ENCODE data around the gene PDE6B.

PDE6B gene

DNA sequence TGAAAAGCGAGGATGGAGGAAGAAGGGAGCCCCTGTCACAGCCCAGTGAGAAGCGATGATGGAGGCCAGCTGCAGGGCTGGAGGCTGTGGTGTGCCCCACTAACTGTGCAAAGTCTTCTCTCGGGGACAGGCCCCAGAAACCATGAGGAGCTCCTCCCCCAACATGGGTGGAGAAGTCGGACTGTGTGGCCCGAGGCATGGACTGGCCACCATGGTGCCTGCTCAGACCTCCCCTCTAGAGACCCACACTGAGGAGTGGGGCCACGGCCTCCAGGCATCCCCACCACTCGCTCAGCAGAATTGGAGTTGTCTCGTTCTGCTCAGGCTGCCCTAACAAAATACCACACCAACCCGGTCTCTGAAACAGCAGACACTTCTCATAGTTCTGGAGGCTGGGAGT is 12.2 kb upstream of the PDE6B start:
- no peaks in the 10 kb centered on the region for H3K36me3 ChIP-seq (ENCODE audit: insufficient read depth, low read length)
- peaks cover 28% of the 10 kb centered on the region for H3K27me3 ChIP-seq (ENCODE audit: insufficient read depth, low read length)
- no peaks in the 10 kb centered on the region for H3K79me2 ChIP-seq (ENCODE audit: control insufficient read depth, insufficient read depth, low read length, unreplicated experiment)
- H3K4me1 ChIP-seq (ENCODE audit: control insufficient read depth, insufficient read depth, low read length, unreplicated experiment), result peaks cover 7% of the 10 kb centered on the region
- no peak overlapping the region for H3K4me3 ChIP-seq (ENCODE audit: low read depth, low read length)
- H3K27ac ChIP-seq (ENCODE audit: low read depth, low read length), result no peak overlapping the region
- no peak overlapping the region for H2AFZ ChIP-seq (ENCODE audit: low read length, unreplicated experiment)

DNA sequence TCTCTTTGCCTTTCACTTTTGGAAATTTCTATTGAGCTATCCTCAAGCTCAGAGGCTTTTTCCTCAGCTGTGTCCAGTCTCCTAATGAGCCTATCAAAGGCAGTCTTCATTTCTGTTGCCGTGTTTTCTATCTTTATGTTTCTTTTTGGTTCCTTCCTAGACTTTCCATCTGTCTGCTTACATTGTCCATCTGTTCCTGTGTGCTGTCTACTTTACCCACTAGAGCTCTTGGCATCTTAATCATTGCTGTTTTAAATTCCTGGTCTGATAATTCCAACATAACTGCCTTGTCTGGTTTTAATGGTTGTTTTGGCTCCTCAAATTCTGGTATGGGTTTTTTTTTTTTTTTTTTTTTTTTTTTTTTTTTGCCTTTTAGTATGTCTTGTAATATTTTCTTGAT is 9.3 kb upstream of the PDE6B start:
- Histone ChIP-seq H3K36me3 (ENCODE audit: insufficient read depth, low read length) (no peaks in the 10 kb centered on the region), H3K27ac (ENCODE audit: low read depth, low read length) (no peak overlapping the region), H3K27me3 (ENCODE audit: insufficient read depth, low read length) (peaks cover 33% of the 10 kb centered on the region), H2AFZ (ENCODE audit: low read length, unreplicated experiment) (no peak overlapping the region), H3K4me1 (ENCODE audit: control insufficient read depth, insufficient read depth, low read length, unreplicated experiment) (no peaks in the 10 kb centered on the region), H3K4me3 (ENCODE audit: low read depth, low read length) (no peak overlapping the region), H3K79me2 (ENCODE audit: control insufficient read depth, insufficient read depth, low read length, unreplicated experiment) (no peaks in the 10 kb centered on the region)

DNA sequence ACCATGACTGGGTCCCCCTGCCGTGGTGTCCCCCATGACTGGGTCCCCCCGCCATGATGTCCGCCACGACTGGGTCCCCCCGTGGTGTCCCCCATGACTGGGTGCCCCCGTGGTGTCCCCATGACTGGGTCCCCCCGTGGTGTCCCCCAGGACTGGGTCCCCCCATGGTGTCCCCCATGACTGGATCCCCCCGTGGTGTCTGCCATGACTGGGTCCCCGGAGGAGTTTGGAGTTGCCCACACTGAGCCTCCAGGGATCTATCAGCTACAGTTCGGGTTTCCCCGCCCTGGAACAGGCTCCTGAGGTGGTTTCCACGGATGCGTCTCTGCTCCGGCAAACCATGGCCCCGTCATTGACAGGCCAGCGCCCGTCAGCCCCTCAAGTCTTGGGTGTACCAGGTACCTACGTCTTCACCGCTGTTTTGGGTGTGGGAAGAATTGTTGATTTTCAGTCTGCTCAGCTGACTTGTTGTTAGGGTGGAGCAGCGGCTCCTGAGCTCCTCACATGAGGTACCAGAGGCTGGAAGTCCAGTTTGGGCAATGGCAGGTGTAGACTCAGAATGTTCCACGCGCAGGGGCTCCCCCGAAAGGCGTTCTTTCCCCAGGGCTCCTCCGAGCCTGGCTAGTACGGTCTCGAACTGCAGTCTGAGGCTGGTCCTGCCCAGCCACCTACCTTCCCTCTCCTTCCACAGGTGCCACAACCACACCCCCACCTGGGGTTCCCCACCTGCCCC is 8.3 kb upstream of the PDE6B start:
- Histone ChIP-seq H3K27me3 (ENCODE audit: insufficient read depth, low read length) (peaks cover 29% of the 10 kb centered on the region), H3K4me1 (ENCODE audit: control insufficient read depth, insufficient read depth, low read length, unreplicated experiment) (no peaks in the 10 kb centered on the region), H3K79me2 (ENCODE audit: control insufficient read depth, insufficient read depth, low read length, unreplicated experiment) (no peaks in the 10 kb centered on the region), H3K4me3 (ENCODE audit: low read depth, low read length) (no peak overlapping the region), H3K27ac (ENCODE audit: low read depth, low read length) (no peak overlapping the region), H2AFZ (ENCODE audit: low read length, unreplicated experiment) (no peak overlapping the region), H3K36me3 (ENCODE audit: insufficient read depth, low read length) (no peaks in the 10 kb centered on the region)

DNA sequence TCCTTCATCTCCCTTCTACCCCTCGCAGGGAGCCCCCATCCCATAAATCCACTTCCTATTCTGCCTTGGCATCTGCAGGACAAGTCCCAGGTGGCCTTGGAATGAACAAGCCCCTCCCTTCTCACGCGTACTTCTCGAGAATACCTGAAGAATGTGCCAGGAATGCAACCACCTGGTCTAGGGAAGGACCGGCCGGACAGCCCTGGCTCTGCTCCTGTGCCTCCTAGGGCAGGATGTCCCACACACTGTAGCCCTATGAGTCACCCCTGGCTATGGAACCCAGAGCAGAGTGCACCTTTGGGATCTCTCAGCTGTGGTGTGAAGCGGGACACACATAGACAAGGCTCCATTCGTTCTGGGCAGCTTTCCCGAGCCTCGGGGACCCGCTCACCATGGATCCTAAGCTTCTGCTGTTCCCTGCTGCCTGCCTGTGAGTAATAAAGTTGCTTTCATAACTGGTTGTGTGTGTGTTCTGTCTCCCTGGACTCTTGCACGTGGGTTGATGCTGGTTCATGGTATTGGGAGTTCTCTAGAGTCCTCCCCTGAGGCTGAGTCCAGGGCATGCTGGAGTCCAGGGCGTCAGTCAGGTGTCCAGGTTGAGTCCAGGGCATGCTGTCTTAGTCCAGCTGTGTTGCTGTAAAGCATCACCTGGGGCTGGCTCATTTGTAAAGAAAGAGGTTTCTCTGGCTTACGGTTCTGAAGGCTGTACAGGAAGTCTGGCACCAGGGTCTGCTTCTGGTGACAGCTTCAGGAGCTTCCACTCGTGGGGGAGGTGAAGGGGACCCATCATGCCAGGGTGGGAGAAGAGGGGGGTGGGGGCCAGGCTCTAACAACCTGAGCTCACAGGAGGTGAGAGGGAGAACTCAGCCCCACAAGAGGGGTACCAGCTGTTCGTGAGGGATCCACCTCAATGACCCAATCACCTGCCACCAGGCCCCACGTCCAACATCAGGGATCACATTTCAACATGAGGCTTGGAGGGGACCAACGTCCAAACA is 7.4 kb upstream of the PDE6B start:
- no peak overlapping the region for H3K27ac ChIP-seq (ENCODE audit: low read depth, low read length)
- H3K4me3 ChIP-seq (ENCODE audit: low read depth, low read length), result no peak overlapping the region
- H2AFZ ChIP-seq (ENCODE audit: low read length, unreplicated experiment), result no peak overlapping the region
- H3K4me1 ChIP-seq (ENCODE audit: control insufficient read depth, insufficient read depth, low read length, unreplicated experiment), result no peaks in the 10 kb centered on the region
- no peaks in the 10 kb centered on the region for H3K36me3 ChIP-seq (ENCODE audit: insufficient read depth, low read length)
- H3K79me2 ChIP-seq (ENCODE audit: control insufficient read depth, insufficient read depth, low read length, unreplicated experiment), result no peaks in the 10 kb centered on the region
- peaks cover 28% of the 10 kb centered on the region for H3K27me3 ChIP-seq (ENCODE audit: insufficient read depth, low read length)

DNA sequence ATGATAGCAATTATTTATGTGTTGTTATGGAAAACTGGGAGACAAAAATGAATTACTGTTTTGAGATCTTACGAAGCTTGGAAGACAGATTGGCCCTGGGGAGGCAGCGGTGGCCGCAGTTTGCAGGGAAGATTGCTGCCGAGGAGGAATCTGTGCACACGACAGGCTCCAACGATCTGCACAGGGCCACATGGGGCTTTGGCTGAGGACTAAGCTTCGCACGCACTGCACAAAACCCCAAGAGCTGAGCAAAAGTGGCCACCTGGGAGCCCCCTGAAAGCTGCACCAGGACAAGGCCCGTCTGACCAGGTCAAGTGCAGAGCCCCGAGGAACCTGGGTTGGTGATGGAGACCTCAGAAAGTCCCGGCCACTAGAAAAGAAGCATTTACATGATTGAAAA is 5.2 kb upstream of the PDE6B start:
- Histone ChIP-seq H3K36me3 (ENCODE audit: insufficient read depth, low read length) (no peaks in the 10 kb centered on the region), H3K4me1 (ENCODE audit: control insufficient read depth, insufficient read depth, low read length, unreplicated experiment) (no peaks in the 10 kb centered on the region), H3K4me3 (ENCODE audit: low read depth, low read length) (no peak overlapping the region), H3K79me2 (ENCODE audit: control insufficient read depth, insufficient read depth, low read length, unreplicated experiment) (no peaks in the 10 kb centered on the region), H2AFZ (ENCODE audit: low read length, unreplicated experiment) (no peak overlapping the region), H3K27ac (ENCODE audit: low read depth, low read length) (no peak overlapping the region), H3K27me3 (ENCODE audit: insufficient read depth, low read length) (peaks cover 22% of the 10 kb centered on the region)

DNA sequence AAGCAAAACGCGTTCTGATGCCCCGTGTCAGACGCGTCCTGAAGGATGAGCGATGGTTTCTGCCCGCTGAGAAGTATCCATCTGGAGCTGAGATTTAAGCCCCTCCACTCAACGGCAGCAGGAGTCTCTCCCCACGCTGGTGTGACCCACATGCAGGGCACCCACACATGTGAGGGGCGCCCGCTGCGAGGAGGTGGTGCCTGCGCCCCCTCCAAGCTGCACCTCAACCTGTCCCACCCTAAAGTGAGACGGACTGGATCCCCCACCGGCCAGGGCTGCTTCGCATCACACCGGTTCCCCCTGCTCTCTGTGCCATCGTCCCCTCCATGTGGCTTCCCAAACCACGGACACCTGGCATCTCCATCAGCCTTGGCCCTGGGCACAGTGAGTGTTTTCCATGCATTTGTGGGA is 4.5 kb upstream of the PDE6B start:
- no peaks in the 10 kb centered on the region for H3K36me3 ChIP-seq (ENCODE audit: insufficient read depth, low read length)
- no peak overlapping the region for H3K4me3 ChIP-seq (ENCODE audit: low read depth, low read length)
- no peaks in the 10 kb centered on the region for H3K79me2 ChIP-seq (ENCODE audit: control insufficient read depth, insufficient read depth, low read length, unreplicated experiment)
- H3K4me1 ChIP-seq (ENCODE audit: control insufficient read depth, insufficient read depth, low read length, unreplicated experiment), result no peaks in the 10 kb centered on the region
- H3K27me3 ChIP-seq (ENCODE audit: insufficient read depth, low read length), result peaks cover 15% of the 10 kb centered on the region; the same call in 1 of the 2 replicates
- no peak overlapping the region for H2AFZ ChIP-seq (ENCODE audit: low read length, unreplicated experiment)
- H3K27ac ChIP-seq (ENCODE audit: low read depth, low read length), result no peak overlapping the region

DNA sequence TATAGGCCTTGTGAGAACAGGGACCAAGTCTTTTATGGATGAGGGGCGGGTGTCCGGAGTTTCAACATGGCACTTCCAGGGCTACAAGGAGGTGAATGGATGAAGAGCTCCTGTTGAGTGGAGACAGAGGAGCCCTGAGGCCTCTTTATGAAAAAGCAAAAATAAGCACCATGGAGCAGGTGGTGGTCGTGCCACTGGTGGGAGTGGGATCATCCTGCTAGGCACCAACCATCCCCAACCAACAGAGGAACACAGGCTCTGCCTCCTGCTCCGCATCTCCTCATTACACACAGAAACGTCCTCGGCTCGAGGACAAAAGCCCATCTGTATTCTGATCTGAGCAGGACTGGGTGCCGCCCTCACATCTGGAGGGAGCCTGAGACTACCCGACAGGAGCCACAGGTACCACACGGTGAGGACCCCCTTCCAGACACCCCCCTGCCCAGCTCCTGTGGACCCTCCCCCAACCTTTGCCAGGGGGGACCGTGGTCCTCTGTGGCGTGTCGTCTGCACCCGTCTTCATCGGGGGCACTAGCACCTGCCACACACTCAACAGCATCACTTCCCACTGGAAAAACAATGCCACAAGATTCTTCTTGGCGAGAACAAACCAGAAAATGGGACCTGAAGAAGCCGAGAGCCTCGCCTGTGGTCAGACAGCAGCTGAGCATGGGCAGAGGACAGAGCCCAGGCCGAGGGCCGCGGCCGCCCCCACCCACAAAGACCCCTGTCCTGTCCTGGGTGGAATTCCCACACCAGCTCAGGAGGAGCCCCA is 3.9 kb upstream of the PDE6B start:
- no peak overlapping the region for H3K4me3 ChIP-seq (ENCODE audit: low read depth, low read length)
- no peak overlapping the region for H3K27ac ChIP-seq (ENCODE audit: low read depth, low read length)
- peaks cover 15% of the 10 kb centered on the region; the same call in 1 of the 2 replicates for H3K27me3 ChIP-seq (ENCODE audit: insufficient read depth, low read length)
- no peaks in the 10 kb centered on the region for H3K79me2 ChIP-seq (ENCODE audit: control insufficient read depth, insufficient read depth, low read length, unreplicated experiment)
- no peaks in the 10 kb centered on the region for H3K4me1 ChIP-seq (ENCODE audit: control insufficient read depth, insufficient read depth, low read length, unreplicated experiment)
- no peaks in the 10 kb centered on the region for H3K36me3 ChIP-seq (ENCODE audit: insufficient read depth, low read length)
- no peak overlapping the region for H2AFZ ChIP-seq (ENCODE audit: low read length, unreplicated experiment)

- H3K4me3 ChIP-seq (ENCODE audit: low read depth, low read length), result no peak overlapping the region
- H3K27me3 ChIP-seq (ENCODE audit: insufficient read depth, low read length), result peaks cover 14% of the 10 kb centered on the region; the same call in 1 of the 2 replicates
- H3K36me3 ChIP-seq (ENCODE audit: insufficient read depth, low read length), result no peaks in the 10 kb centered on the region
- H2AFZ ChIP-seq (ENCODE audit: low read length, unreplicated experiment), result no peak overlapping the region
- H3K79me2 ChIP-seq (ENCODE audit: control insufficient read depth, insufficient read depth, low read length, unreplicated experiment), result no peaks in the 10 kb centered on the region
- H3K27ac ChIP-seq (ENCODE audit: low read depth, low read length), result no peak overlapping the region
- no peaks in the 10 kb centered on the region for H3K4me1 ChIP-seq (ENCODE audit: control insufficient read depth, insufficient read depth, low read length, unreplicated experiment)
These were observed 3.0 kb upstream of the PDE6B start for GRCh38 chr4:622071-622995.

DNA sequence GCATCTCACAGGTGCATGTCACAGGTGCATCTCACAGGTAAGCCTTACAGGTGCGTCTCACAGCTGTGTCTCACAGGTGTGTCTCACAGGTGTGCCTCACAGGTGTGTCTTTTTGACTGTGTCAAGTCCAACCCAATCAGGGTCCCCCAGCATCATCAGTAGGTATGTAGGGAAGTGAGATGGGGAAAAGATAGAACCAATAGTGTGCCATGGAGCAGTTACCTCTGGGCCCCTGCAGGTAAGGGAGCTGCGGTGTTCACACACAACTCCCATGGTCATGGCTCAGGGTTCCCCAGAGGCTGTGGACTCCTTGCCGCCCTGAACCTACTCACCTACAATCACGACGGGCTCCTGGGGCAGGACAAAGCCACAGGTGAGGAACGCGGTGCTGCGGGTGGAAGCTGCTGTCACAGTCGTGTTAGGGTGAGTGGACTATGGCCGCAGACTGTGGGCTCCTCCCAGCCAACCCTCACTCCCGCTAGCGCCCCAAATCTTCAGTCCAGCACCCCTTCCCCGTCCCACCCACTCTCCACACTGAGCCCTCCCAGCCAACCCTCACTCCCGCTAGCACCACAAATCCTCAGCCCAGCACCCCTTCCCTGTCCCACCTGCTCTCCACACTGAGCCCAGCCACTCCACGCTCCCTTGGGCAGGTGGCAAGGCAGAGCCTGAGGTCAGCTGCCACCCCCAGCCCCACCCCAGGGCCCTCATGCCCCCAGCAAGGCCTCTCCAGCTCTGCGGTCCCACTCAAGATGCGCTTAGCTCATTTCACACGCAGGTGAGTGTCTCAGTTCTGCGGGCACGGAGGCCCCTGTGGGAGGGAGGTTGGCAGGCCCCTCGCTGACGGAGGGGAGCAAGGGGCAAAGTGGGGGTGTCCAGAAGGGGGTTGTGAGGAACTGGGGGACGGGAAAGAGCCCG is 2.1 kb upstream of the PDE6B start:
- H3K27me3 ChIP-seq (ENCODE audit: insufficient read depth, low read length), result peaks cover 14% of the 10 kb centered on the region; the same call in 1 of the 2 replicates

More for the DNA sequence above, 2.1 kb upstream of the PDE6B start:
- Histone ChIP-seq H3K36me3 (ENCODE audit: insufficient read depth, low read length) (no peaks in the 10 kb centered on the region), H2AFZ (ENCODE audit: low read length, unreplicated experiment) (no peak overlapping the region), H3K27ac (ENCODE audit: low read depth, low read length) (no peak overlapping the region), H3K79me2 (ENCODE audit: control insufficient read depth, insufficient read depth, low read length, unreplicated experiment) (no peaks in the 10 kb centered on the region), H3K4me1 (ENCODE audit: control insufficient read depth, insufficient read depth, low read length, unreplicated experiment) (no peaks in the 10 kb centered on the region), H3K4me3 (ENCODE audit: low read depth, low read length) (no peak overlapping the region)
